ENCODE measurements around the gene SMIM14.
"Not testable (repeated sequence)": the region's sequence is repeated elsewhere in the genome, so short reads cannot be mapped to it uniquely, and the experiment has no call there.

The SMIM14 gene

GRCh38 chr4:39626913-39627312 is 11.8 kb downstream of the SMIM14 start:
- H3K36me3 ChIP-seq (ENCODE audit: control insufficient read depth, insufficient read depth, low read length): peaks cover 3% of the 10 kb centered on the region
- H3K4me1 ChIP-seq (ENCODE audit: control insufficient read depth, insufficient read depth, low read length): no peaks in the 10 kb centered on the region
- H3K27ac ChIP-seq (ENCODE audit: insufficient read depth, low read depth, low read length, poor library complexity, severe bottlenecking): no peak overlapping the region
- no peaks in the 10 kb centered on the region for H3K27me3 ChIP-seq (ENCODE audit: control insufficient read depth, insufficient read depth, low read length, poor library complexity, severe bottlenecking)
- WGBS, 2 experiments: 90 to 95% methylated on average over 1 of the region's 1 CpG
- H3K9me3 ChIP-seq (ENCODE audit: control insufficient read depth, low read length): no peaks in the 10 kb centered on the region
- H3K4me3 ChIP-seq (ENCODE audit: insufficient read depth, low read depth, low read length): no peak overlapping the region

DNA sequence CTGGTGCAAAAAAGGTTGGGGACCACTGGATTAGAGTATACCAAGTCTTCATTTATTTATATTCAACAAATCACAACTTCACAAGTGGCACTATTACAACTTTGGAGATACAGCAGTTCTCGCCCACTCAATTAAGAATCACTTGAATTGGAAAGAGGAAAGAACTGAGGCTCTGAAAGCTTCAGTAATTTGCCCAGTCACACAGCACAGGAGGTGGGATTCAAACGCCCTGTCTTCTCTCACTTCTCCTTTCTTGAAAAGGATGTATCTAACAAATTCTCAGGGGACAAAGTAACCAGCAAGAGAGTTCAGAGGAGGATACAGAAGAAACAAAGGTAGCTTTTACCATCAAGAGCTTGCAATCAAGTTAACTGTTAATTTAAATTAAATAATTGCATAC is 12.4 kb downstream of the SMIM14 start:
- Histone ChIP-seq H3K27ac (ENCODE audit: insufficient read depth, low read depth, low read length, poor library complexity, severe bottlenecking) (no peak overlapping the region), H3K4me3 (ENCODE audit: insufficient read depth, low read depth, low read length) (no peak overlapping the region), H3K4me1 (ENCODE audit: control insufficient read depth, insufficient read depth, low read length) (no peaks in the 10 kb centered on the region), H3K36me3 (ENCODE audit: control insufficient read depth, insufficient read depth, low read length) (peaks cover 3% of the 10 kb centered on the region), H3K27me3 (ENCODE audit: control insufficient read depth, insufficient read depth, low read length, poor library complexity, severe bottlenecking) (no peaks in the 10 kb centered on the region), H3K9me3 (ENCODE audit: control insufficient read depth, low read length) (no peaks in the 10 kb centered on the region)
- WGBS, 2 experiments: 81 to 88% methylated on average over 2 of the region's 2 CpGs

DNA sequence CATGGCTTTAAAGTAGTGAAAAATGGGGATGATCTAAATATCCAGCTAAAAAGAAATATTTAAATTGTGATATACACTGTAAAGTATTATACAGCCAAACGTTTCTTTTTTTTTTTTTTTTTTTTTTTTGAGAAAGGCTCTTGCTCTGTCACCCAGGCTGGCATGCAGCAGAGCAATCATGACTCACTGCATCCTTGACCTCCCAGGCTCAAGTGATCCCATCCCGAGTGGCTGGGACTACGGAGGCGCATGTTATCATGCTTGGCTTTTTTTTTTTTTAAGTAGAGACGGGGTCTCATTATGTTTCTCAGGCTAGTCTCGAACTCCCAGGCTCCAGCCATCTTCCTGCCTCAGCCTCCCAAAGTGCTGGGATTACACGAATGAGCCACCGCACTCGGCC is 17.1 kb downstream of the SMIM14 start:
- Histone ChIP-seq H3K9me3 (ENCODE audit: control insufficient read depth, low read length) (no peaks in the 10 kb centered on the region), H3K36me3 (ENCODE audit: control insufficient read depth, insufficient read depth, low read length) (no peaks in the 10 kb centered on the region), H3K27ac (ENCODE audit: insufficient read depth, low read depth, low read length, poor library complexity, severe bottlenecking) (no peak overlapping the region), H3K4me1 (ENCODE audit: control insufficient read depth, insufficient read depth, low read length) (no peaks in the 10 kb centered on the region), H3K27me3 (ENCODE audit: control insufficient read depth, insufficient read depth, low read length, poor library complexity, severe bottlenecking) (no peaks in the 10 kb centered on the region), H3K4me3 (ENCODE audit: insufficient read depth, low read depth, low read length) (no peak overlapping the region)
- 80 to 88% methylated on average over 6 to 7 of the region's 9 CpGs for WGBS, 2 experiments

GRCh38 chr4:39620551-39621313 is 17.9 kb downstream of the SMIM14 start:
- Histone ChIP-seq H3K9me3 (ENCODE audit: control insufficient read depth, low read length) (no peaks in the 10 kb centered on the region), H3K36me3 (ENCODE audit: control insufficient read depth, insufficient read depth, low read length) (no peaks in the 10 kb centered on the region), H3K4me1 (ENCODE audit: control insufficient read depth, insufficient read depth, low read length) (no peaks in the 10 kb centered on the region), H3K27me3 (ENCODE audit: control insufficient read depth, insufficient read depth, low read length, poor library complexity, severe bottlenecking) (no peaks in the 10 kb centered on the region), H3K27ac (ENCODE audit: insufficient read depth, low read depth, low read length, poor library complexity, severe bottlenecking) (no peak overlapping the region), H3K4me3 (ENCODE audit: insufficient read depth, low read depth, low read length) (no peak overlapping the region)
- WGBS, 2 experiments: 91 to 96% methylated on average over 3 to 4 of the region's 4 CpGs

GRCh38 chr4:39617534-39617933 is 21.1 kb downstream of the SMIM14 start:
- Histone ChIP-seq H3K27ac (ENCODE audit: insufficient read depth, low read depth, low read length, poor library complexity, severe bottlenecking) (no peak overlapping the region), H3K9me3 (ENCODE audit: control insufficient read depth, low read length) (no peaks in the 10 kb centered on the region), H3K4me1 (ENCODE audit: control insufficient read depth, insufficient read depth, low read length) (no peaks in the 10 kb centered on the region), H3K27me3 (ENCODE audit: control insufficient read depth, insufficient read depth, low read length, poor library complexity, severe bottlenecking) (no peaks in the 10 kb centered on the region), H3K36me3 (ENCODE audit: control insufficient read depth, insufficient read depth, low read length) (no peaks in the 10 kb centered on the region), H3K4me3 (ENCODE audit: insufficient read depth, low read depth, low read length) (no peak overlapping the region)
- WGBS, 2 experiments: 100% methylated on average over 1 of the region's 2 CpGs

DNA sequence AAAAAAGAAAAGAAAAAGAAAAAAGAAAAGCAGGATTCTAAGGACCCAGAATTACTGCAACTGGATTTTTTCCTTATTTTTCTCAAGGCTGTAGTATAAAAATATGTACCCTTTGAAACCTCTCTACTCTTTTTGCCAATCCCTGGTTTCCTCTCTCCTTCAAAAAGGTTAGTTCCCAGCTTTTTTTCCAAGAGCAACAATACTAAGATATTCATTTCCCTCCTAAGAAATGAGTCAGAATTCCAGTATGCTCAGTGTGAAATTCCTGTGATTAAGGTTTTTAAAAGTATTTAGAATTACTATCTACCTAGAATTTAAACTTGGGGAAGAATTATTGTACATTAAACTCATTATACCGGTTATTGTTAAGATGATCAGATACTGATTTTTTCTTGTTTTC is 22.0 kb downstream of the SMIM14 start:
- no peaks in the 10 kb centered on the region for H3K9me3 ChIP-seq (ENCODE audit: control insufficient read depth, low read length)
- no peaks in the 10 kb centered on the region for H3K27me3 ChIP-seq (ENCODE audit: control insufficient read depth, insufficient read depth, low read length, poor library complexity, severe bottlenecking)
- no peak overlapping the region for H3K27ac ChIP-seq (ENCODE audit: insufficient read depth, low read depth, low read length, poor library complexity, severe bottlenecking)

GRCh38 chr4:39616112-39616511 is 22.6 kb downstream of the SMIM14 start:
- H3K27ac ChIP-seq (ENCODE audit: insufficient read depth, low read depth, low read length, poor library complexity, severe bottlenecking); H3K9me3 ChIP-seq (ENCODE audit: control insufficient read depth, low read length): not testable (repeated sequence)
- WGBS, 2 experiments: 91 to 95% methylated on average over 6 of the region's 6 CpGs

More for the DNA sequence above, 22.0 kb downstream of the SMIM14 start:
- no CpG with 5 or more reads among the region's 1 CpG for WGBS, 2 experiments
- no peaks in the 10 kb centered on the region for H3K36me3 ChIP-seq (ENCODE audit: control insufficient read depth, insufficient read depth, low read length)
- no peaks in the 10 kb centered on the region for H3K4me1 ChIP-seq (ENCODE audit: control insufficient read depth, insufficient read depth, low read length)
- H3K4me3 ChIP-seq (ENCODE audit: insufficient read depth, low read depth, low read length): no peak overlapping the region

GRCh38 chr4:39614487-39615162 is 24.0 kb downstream of the SMIM14 start:
- Histone ChIP-seq H3K4me3 (ENCODE audit: insufficient read depth, low read depth, low read length) (no peak overlapping the region), H3K27me3 (ENCODE audit: control insufficient read depth, insufficient read depth, low read length, poor library complexity, severe bottlenecking) (no peaks in the 10 kb centered on the region), H3K4me1 (ENCODE audit: control insufficient read depth, insufficient read depth, low read length) (no peaks in the 10 kb centered on the region), H3K9me3 (ENCODE audit: control insufficient read depth, low read length) (no peaks in the 10 kb centered on the region), H3K27ac (ENCODE audit: insufficient read depth, low read depth, low read length, poor library complexity, severe bottlenecking) (no peak overlapping the region), H3K36me3 (ENCODE audit: control insufficient read depth, insufficient read depth, low read length) (no peaks in the 10 kb centered on the region)
- 91 to 97% methylated on average over 2 to 3 of the region's 3 CpGs for WGBS, 2 experiments

More at GRCh38 chr4:39616112-39616511, 22.6 kb downstream of the SMIM14 start:
- not testable (repeated sequence) for H3K4me1 ChIP-seq (ENCODE audit: control insufficient read depth, insufficient read depth, low read length); H3K4me3 ChIP-seq (ENCODE audit: insufficient read depth, low read depth, low read length); H3K27me3 ChIP-seq (ENCODE audit: control insufficient read depth, insufficient read depth, low read length, poor library complexity, severe bottlenecking); H3K36me3 ChIP-seq (ENCODE audit: control insufficient read depth, insufficient read depth, low read length)

DNA sequence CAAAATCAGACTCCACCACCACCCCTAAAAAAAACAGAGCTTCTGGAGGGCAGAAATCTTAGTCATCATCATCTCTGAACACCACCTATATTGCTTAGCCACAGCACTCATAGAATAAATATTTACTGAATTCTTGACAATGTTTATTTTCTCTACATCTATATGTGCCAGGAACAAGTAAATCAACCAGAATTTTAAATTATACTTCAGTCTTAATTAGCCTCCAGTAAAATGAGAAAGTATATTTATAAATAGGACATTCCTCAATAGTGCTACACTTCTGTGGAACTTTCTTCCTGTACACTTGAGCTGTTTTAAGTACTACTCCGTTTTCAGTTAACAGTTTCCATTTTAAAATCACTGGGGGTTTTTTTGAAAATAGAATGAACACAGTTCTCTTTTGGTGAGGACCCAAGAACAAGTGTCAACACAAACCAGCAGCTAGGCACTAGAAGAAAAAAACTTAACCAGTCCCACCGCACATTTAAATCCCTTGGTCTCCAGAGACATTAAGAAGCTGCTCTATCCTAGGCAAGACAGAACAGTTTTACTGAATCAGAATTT is 25.5 kb downstream of the SMIM14 start:
- H3K4me1 ChIP-seq (ENCODE audit: control insufficient read depth, insufficient read depth, low read length): no peaks in the 10 kb centered on the region
- no peaks in the 10 kb centered on the region for H3K36me3 ChIP-seq (ENCODE audit: control insufficient read depth, insufficient read depth, low read length)
- WGBS, 2 experiments: 85 to 100% methylated on average over 2 of the region's 2 CpGs
- H3K4me3 ChIP-seq (ENCODE audit: insufficient read depth, low read depth, low read length): no peak overlapping the region
- H3K27ac ChIP-seq (ENCODE audit: insufficient read depth, low read depth, low read length, poor library complexity, severe bottlenecking): no peak overlapping the region
- H3K9me3 ChIP-seq (ENCODE audit: control insufficient read depth, low read length): no peaks in the 10 kb centered on the region
- no peaks in the 10 kb centered on the region for H3K27me3 ChIP-seq (ENCODE audit: control insufficient read depth, insufficient read depth, low read length, poor library complexity, severe bottlenecking)

- WGBS, 2 experiments: 91 to 94% methylated on average over 6 of the region's 6 CpGs
- H3K27ac ChIP-seq (ENCODE audit: insufficient read depth, low read depth, low read length, poor library complexity, severe bottlenecking): no peak overlapping the region
These were observed 29.2 kb downstream of the SMIM14 start for GRCh38 chr4:39609454-39609931.

More at GRCh38 chr4:39609454-39609931, 29.2 kb downstream of the SMIM14 start:
- no peaks in the 10 kb centered on the region for H3K4me1 ChIP-seq (ENCODE audit: control insufficient read depth, insufficient read depth, low read length)
- H3K9me3 ChIP-seq (ENCODE audit: control insufficient read depth, low read length): no peaks in the 10 kb centered on the region
- no peaks in the 10 kb centered on the region for H3K36me3 ChIP-seq (ENCODE audit: control insufficient read depth, insufficient read depth, low read length)
- no peaks in the 10 kb centered on the region for H3K27me3 ChIP-seq (ENCODE audit: control insufficient read depth, insufficient read depth, low read length, poor library complexity, severe bottlenecking)
- H3K4me3 ChIP-seq (ENCODE audit: insufficient read depth, low read depth, low read length): no peak overlapping the region
